HepG2 (cell line): ENCODE results near the gene NEIL1. TPM values are rescaled to one million over a fixed set of nuclear protein-coding genes. Genes with fewer than 3 reads are reported as not detected.

Experiments used
- ATAC-seq: fragments of 200-7000 bp; cut with Tn5 transposase; 3 replicates; pipeline ENCODE4 v1.9.1; 2020; ENCODE audit warnings: mild to moderate bottlenecking, moderate library complexity
- BruUV-seq: library from RNA; stranded (reverse); fragments of 400-500 nt; replicated peaks from 2 replicates; lab custom pipeline; 2021; lab: Mats Ljungman, UMichigan
- CTCF ChIA-PET: fragments of 300-600 bp; formaldehyde crosslinking; extraction: SDS; loops from one replicate; lab custom pipeline; 2021; ENCODE audit warnings: low total read pairs, inconsistent platforms, low intra/inter-chr PET ratio; lab: Yijun Ruan, JAX
- POLR2A ChIA-PET: fragments of 350-600 bp; sonication (Branson Sonifier 250); formaldehyde crosslinking; loops from one replicate; lab custom pipeline; 2020; ENCODE audit warnings: antibody characterized with exemption, inconsistent platforms; lab: Yijun Ruan, JAX
- DNase-seq: peaks from one replicate; pipeline ENCODE4 v3.0.0-alpha.2; 2015; ENCODE audit warnings: low spot score
- FAIRE-seq: peaks from 3 replicates; lab custom pipeline; 2011; peaks lifted over from hg19 to GRCh38; lab: Jason Lieb, UNC
- H2AFZ ChIP-seq: one replicate; pipeline ENCODE4 v1.6.1; 2011; ENCODE audit warnings: low read length, inconsistent platforms
- H3K27ac ChIP-seq: fragments of 300-600 bp; 3 replicates; pipeline ENCODE4 v1.8.0; 2011; ENCODE audit warnings: mixed run types, mild to moderate bottlenecking, mixed read lengths, low read length, inconsistent platforms; ENCODE audit not compliant: insufficient read depth; ENCODE audit errors: extremely low read length
- H3K27me3 ChIP-seq, 2 experiments: fragments of 200-600 bp in 1 of 2; 2 replicates in 1 of 2; 3 replicates in 1 of 2; pipeline versions ENCODE4 v1.6.0 to v1.8.0; 2011; ENCODE audit warnings: low read length in 2 of 2, mild to moderate bottlenecking in 2 of 2, moderate library complexity in 2 of 2, inconsistent platforms in 1 of 2; ENCODE audit not compliant: insufficient read depth in 2 of 2, control insufficient read depth in 1 of 2
- H3K36me3 ChIP-seq, 2 experiments: fragments of 200-600 bp in 1 of 2; replicated peaks in 1 of 2; 2 replicates in 1 of 2; 3 replicates in 1 of 2; pipeline versions ENCODE4 v1.5.1 to v1.8.0; 2011; ENCODE audit warnings: low read length in 2 of 2, inconsistent platforms in 1 of 2; ENCODE audit not compliant: insufficient read depth in 2 of 2, control insufficient read depth in 1 of 2
- H3K4me1 ChIP-seq: 2 replicates; pipeline ENCODE4 v1.5.1; 2012; ENCODE audit warnings: low read length, inconsistent platforms; ENCODE audit not compliant: insufficient read depth
- H3K4me2 ChIP-seq: 2 replicates; pipeline ENCODE4 v1.6.0; 2011; ENCODE audit warnings: low read depth, low read length, inconsistent platforms
- H3K4me3 ChIP-seq, 3 experiments: fragments of 200-600 bp in 1 of 3; sonication (generic), shearing (Covaris generic) in 1 of 3; replicated peaks in 1 of 3; 2 replicates each; pipeline ENCODE4 v1.5.1; 2011 to 2016; ENCODE audit warnings: low read length in 3 of 3, inconsistent platforms in 2 of 3, low read depth in 2 of 3, mild to moderate bottlenecking in 2 of 3, control low read depth in 1 of 3, mixed read lengths in 1 of 3; ENCODE audit not compliant: insufficient read depth in 1 of 3
- H3K79me2 ChIP-seq: one replicate; pipeline ENCODE4 v1.6.1; 2011; ENCODE audit warnings: low read length, inconsistent platforms; ENCODE audit not compliant: insufficient read depth
- H3K9ac ChIP-seq: 2 replicates; pipeline ENCODE4 v1.6.0; 2011; ENCODE audit warnings: mild to moderate bottlenecking, low read depth, low read length, inconsistent platforms; ENCODE audit not compliant: insufficient read depth
- H3K9me3 ChIP-seq: 2 replicates; pipeline ENCODE4 v1.5.1; 2012; ENCODE audit warnings: mild to moderate bottlenecking, low read length
- H4K20me1 ChIP-seq: 2 replicates; pipeline ENCODE4 v1.6.0; 2011; ENCODE audit warnings: inconsistent platforms, mild to moderate bottlenecking, low read length, moderate library complexity; ENCODE audit not compliant: insufficient read depth
- AGO2 ChIP-seq: fragments of 200-400 bp; formaldehyde crosslinking; optimal IDR thresholded peaks from 2 replicates; pipeline ENCODE3; 2017; ENCODE audit warnings: mild to moderate bottlenecking, low read depth, low read length, moderate library complexity
- HDAC2 ChIP-seq: sonication (generic); formaldehyde crosslinking; IDR thresholded peaks from 2 replicates; pipeline ENCODE4 v1.4.0; 2020; ENCODE audit warnings: missing genetic modification reagents
- RORA ChIP-seq: sonication (generic); formaldehyde crosslinking; IDR thresholded peaks from 2 replicates; pipeline ENCODE4 v1.5.0; 2020; ENCODE audit warnings: mild to moderate bottlenecking, missing genetic modification reagents, moderate library complexity
- ZMYM2 ChIP-seq: sonication (generic); formaldehyde crosslinking; IDR thresholded peaks from 2 replicates; pipeline ENCODE4 v1.8.0; 2022; ENCODE audit warnings: mild to moderate bottlenecking, missing genetic modification reagents
- ZNF629 ChIP-seq: sonication (generic); formaldehyde crosslinking; conservative IDR thresholded peaks from 2 replicates; pipeline ENCODE4 v1.5.0; 2020; ENCODE audit warnings: missing genetic modification reagents
- ZSCAN29 ChIP-seq: sonication (generic); formaldehyde crosslinking; conservative IDR thresholded peaks from 2 replicates; pipeline ENCODE4 v1.4.0; 2020; ENCODE audit warnings: mild to moderate bottlenecking, missing genetic modification reagents
- WGBS: methylation state at CpG from one replicate; pipeline ENCODE4 v1.1.6; 2017; ENCODE audit warnings: low lambda C conversion rate; 5-methylcytosine and 5-hydroxymethylcytosine counted together
- in situ Hi-C: cut with HindIII; loops from 2 replicates; pipeline ENCODE4 v1.10.0; 2017; ENCODE audit warnings: low pct_unique_long_range_greater_than_20kb; ENCODE audit not compliant: extremely low pct_ligation_motif_present
- intact Hi-C: fragments of 100-400 bp; cut with micrococcal nuclease; formaldehyde crosslinking; loops from one replicate; pipeline ENCODE4 v1.10.0; 2022; ENCODE audit not compliant: unreplicated experiment
- polyA plus RNA-seq, 8 experiments: library from polyadenylated mRNA; depleted of rRNA in 3 of 8; stranded (reverse) in 7 of 8; unstranded in 1 of 8; fragments of >200 nt; fragmentation: Illumina TruSeq in 4 of 8; extraction: Trizol in 4 of 8; gene quantifications; 2 replicates each; pipeline versions ENCODE4 v1.2.1 to v1.2.3, GENCODE V29; 2011 to 2016; ENCODE audit warnings: low read depth in 4 of 8, missing spikeins in 1 of 8, mixed read lengths in 1 of 8; ENCODE audit not compliant: insufficient read depth in 1 of 8
- total RNA-seq, 5 experiments: library from RNA; depleted of rRNA; stranded (reverse); fragments of >200 nt; fragmentation: Illumina TruSeq; extraction: Trizol; gene quantifications; 2 replicates each; pipeline ENCODE4 v1.2.3, GENCODE V29; 2016; ENCODE audit warnings: low read depth in 1 of 5
- TF ChIP-seq, protein P1 (sequence below): sonication (generic); formaldehyde crosslinking; IDR thresholded peaks from 2 replicates; pipeline ENCODE4 v1.4.0; 2020; ENCODE audit warnings: mild to moderate bottlenecking, missing genetic modification reagents

The NEIL1 gene
- total and polyA plus RNA-seq, 2 of the 13 experiments (the other 11 are each of a cell fraction or from before 2014, with no cell fraction given) = 10.4 to 15.5 TPM

DNA sequence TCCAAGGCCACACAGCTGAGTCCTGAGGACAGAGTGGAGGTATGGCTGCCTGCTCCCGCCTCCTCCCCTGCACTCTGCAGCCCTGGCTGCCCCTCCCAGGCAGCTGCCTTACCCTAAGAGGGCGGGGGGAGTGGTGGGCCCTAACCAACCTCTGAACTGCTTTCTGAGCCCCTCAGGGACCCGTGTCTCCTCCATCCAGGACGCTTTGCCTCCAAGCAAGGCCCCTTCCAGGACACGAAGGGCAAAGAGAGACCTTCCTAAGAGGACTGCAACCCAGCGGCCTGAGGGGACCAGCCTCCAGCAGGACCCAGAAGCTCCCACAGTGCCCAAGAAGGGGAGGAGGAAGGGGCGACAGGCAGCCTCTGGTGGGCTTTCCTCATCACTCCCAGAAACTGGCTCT, 7.6 kb downstream of the NEIL1 start:
- no TSS peak for BruUV-seq
- ATAC-seq (peak; percentile 16), FAIRE-seq (no peak), DNase-seq (no peak)
- H3K79me2 ChIP-seq = no peaks in the 10 kb centered on the region
- H3K27me3 ChIP-seq = no peaks in the 10 kb centered on the region
- in situ Hi-C loops (no loop called here), intact Hi-C loops (no loop called here)
- H3K36me3 ChIP-seq = peaks cover 10 to 15% of the 10 kb centered on the region in 2 experiments; a peak in 2 of 5 replicates
- no peak overlapping the region for H3K9ac ChIP-seq
- POLR2A ChIA-PET = interaction anchor here (0.9 to 5.6 kb wide), 3 partner anchors 9 to 105 kb away, joined by 3 to 40 read pairs (median 7); partner anchors contain the start of gene MAN2C1
- no peak for TF ChIP-seq ZSCAN29 (CRISPR knock-in tag)
- peak; percentile 76 for TF ChIP-seq AGO2
- no peak overlapping the region for H3K27ac ChIP-seq
- H3K4me2 ChIP-seq = no peak overlapping the region
- H2AFZ ChIP-seq = no peak overlapping the region
- no peaks in the 10 kb centered on the region for H4K20me1 ChIP-seq
- WGBS = 90% methylated on average over 5 of the region's 7 CpGs
- CTCF ChIA-PET = no interaction called here
- H3K4me1 ChIP-seq = peaks cover 10% of the 10 kb centered on the region
- no peaks in the 10 kb centered on the region for H3K9me3 ChIP-seq
- no peak overlapping the region for H3K4me3 ChIP-seq

GRCh38 chr15:75355369-75355768, 8.5 kb downstream of the NEIL1 start:
- TF ChIP-seq HDAC2 (no peak), ZMYM2 (CRISPR knock-in tag) (no peak), RORA (CRISPR knock-in tag) (no peak), ZNF629 (CRISPR knock-in tag) (no peak)
- TF ChIP-seq, protein P1, sequence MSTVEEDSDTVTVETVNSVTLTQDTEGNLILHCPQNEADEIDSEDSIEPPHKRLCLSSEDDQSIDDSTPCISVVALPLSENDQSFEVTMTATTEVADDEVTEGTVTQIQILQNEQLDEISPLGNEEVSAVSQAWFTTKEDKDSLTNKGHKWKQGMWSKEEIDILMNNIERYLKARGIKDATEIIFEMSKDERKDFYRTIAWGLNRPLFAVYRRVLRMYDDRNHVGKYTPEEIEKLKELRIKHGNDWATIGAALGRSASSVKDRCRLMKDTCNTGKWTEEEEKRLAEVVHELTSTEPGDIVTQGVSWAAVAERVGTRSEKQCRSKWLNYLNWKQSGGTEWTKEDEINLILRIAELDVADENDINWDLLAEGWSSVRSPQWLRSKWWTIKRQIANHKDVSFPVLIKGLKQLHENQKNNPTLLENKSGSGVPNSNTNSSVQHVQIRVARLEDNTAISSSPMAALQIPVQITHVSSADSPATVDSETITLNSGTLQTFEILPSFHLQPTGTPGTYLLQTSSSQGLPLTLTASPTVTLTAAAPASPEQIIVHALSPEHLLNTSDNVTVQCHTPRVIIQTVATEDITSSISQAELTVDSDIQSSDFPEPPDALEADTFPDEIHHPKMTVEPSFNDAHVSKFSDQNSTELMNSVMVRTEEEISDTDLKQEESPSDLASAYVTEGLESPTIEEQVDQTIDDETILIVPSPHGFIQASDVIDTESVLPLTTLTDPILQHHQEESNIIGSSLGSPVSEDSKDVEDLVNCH (CRISPR knock-in tag) = no peak
- H3K36me3 ChIP-seq = peaks cover 13 to 19% of the 10 kb centered on the region in 2 experiments; a peak in 3 of 5 replicates
- ATAC-seq = no peak
- no peak overlapping the region for H3K4me3 ChIP-seq
- peaks cover 10% of the 10 kb centered on the region for H3K4me1 ChIP-seq
- H3K79me2 ChIP-seq = no peaks in the 10 kb centered on the region
- in situ Hi-C loops (no loop called here), intact Hi-C loops (no loop called here)
- H3K27me3 ChIP-seq = no peaks in the 10 kb centered on the region
- ChIA-PET CTCF (no interaction called here), POLR2A (interaction anchor here (5.6 kb wide), 1 partner anchor 13 kb away, joined by 40 read pairs; the partner anchor contains the start of gene MAN2C1)
- no peak overlapping the region for H3K27ac ChIP-seq
- DNase-seq = no peak
- no peak overlapping the region for H3K4me2 ChIP-seq
- no TSS peak for BruUV-seq
- no peak overlapping the region for H2AFZ ChIP-seq
- no peak for FAIRE-seq
- H3K9ac ChIP-seq = no peak overlapping the region
- H4K20me1 ChIP-seq = no peaks in the 10 kb centered on the region
- H3K9me3 ChIP-seq = no peaks in the 10 kb centered on the region
- WGBS = 100% methylated on average over 1 of the region's 4 CpGs
